HEK293T (cell line): ENCODE measurements around the gene CHKA.

Experiments used
- ARNT ChIP-seq: fragments of 450-650 bp; IDR thresholded peaks from 2 replicates; pipeline ENCODE4 v1.6.1; 2017; ENCODE audit warnings: mild to moderate bottlenecking
- BHLHE40 ChIP-seq: fragments of 450-650 bp; IDR thresholded peaks from 2 replicates; pipeline ENCODE4 v1.6.1; 2016; ENCODE audit warnings: mild to moderate bottlenecking, moderate library complexity, borderline replicate concordance
- LEF1 ChIP-seq: fragments of 450-650 bp; IDR thresholded peaks from 2 replicates; pipeline ENCODE4 v1.6.1; 2017; ENCODE audit warnings: mild to moderate bottlenecking, borderline replicate concordance
- NFRKB ChIP-seq: fragments of 450-650 bp; IDR thresholded peaks from 2 replicates; pipeline ENCODE4 v1.6.1; 2016; ENCODE audit warnings: mild to moderate bottlenecking, moderate library complexity
- SP1 ChIP-seq: fragments of 450-650 bp; IDR thresholded peaks from 2 replicates; pipeline ENCODE4 v1.6.1; 2017
- TARDBP ChIP-seq: fragments of 450-650 bp; IDR thresholded peaks from 2 replicates; pipeline ENCODE4 v1.6.1; 2016

GRCh38 chr11:68036141-68036716 is 85.0 kb downstream of the CHKA start:
- TF ChIP-seq LEF1 (no peak), ARNT (no peak), BHLHE40 (no peak), TARDBP (no peak), NFRKB (no peak), SP1 (no peak)
